Endothelial cell of umbilical vein (primary cell): Measurements from ENCODE around the gene ATP2B2.

Experiments
- EZH2 ChIP-seq: IDR thresholded peaks from 2 replicates; pipeline ENCODE4 v1.6.1; 2012; ENCODE audit warnings: borderline replicate concordance, low read depth, mild to moderate bottlenecking, moderate library complexity, low read length, inconsistent platforms; ENCODE audit not compliant: severe bottlenecking
- FOS ChIP-seq: IDR thresholded peaks from 2 replicates; pipeline ENCODE4 v1.6.1; 2011; ENCODE audit warnings: mild to moderate bottlenecking, low read length, moderate library complexity, borderline replicate concordance; ENCODE audit not compliant: insufficient read depth
- GATA2 ChIP-seq: IDR thresholded peaks from 2 replicates; pipeline ENCODE4 v1.7.0; 2011; ENCODE audit warnings: low read depth, mild to moderate bottlenecking, moderate library complexity, mixed read lengths, low read length; ENCODE audit not compliant: insufficient read length, insufficient read depth
- JUN ChIP-seq: IDR thresholded peaks from 2 replicates; pipeline ENCODE4 v1.6.1; 2011; ENCODE audit warnings: borderline replicate concordance, low read depth; ENCODE audit not compliant: insufficient read length, insufficient read depth
- MYC ChIP-seq: IDR thresholded peaks from one replicate; pipeline ENCODE4 v1.6.1; 2011; ENCODE audit warnings: mild to moderate bottlenecking, low read depth, low read length
- POLR2A ChIP-seq: IDR thresholded peaks from 2 replicates; pipeline ENCODE4 v1.6.1; 2012; ENCODE audit warnings: low read depth, mild to moderate bottlenecking, control low read depth, low read length
- POLR2AphosphoS5 ChIP-seq: IDR thresholded peaks from 2 replicates; pipeline ENCODE4 v1.6.1; 2012; ENCODE audit warnings: low read depth, mild to moderate bottlenecking, control low read depth, low read length, moderate library complexity; ENCODE audit not compliant: insufficient read depth
- TF ChIP-seq, protein P1 (sequence below), 2 donors: IDR thresholded peaks; 1 replicate in 1 of 2; 2 replicates in 1 of 2; pipeline ENCODE4 v1.5.1; 2011; ENCODE audit warnings: low read length in 2 of 2, mild to moderate bottlenecking in 2 of 2, moderate library complexity in 2 of 2, control low read depth in 1 of 2, inconsistent platforms in 1 of 2, low read depth in 1 of 2; ENCODE audit not compliant: insufficient read depth in 1 of 2; ENCODE audit errors: extremely low read depth in 1 of 2
- TF ChIP-seq, protein P2 (sequence below): IDR thresholded peaks from 2 replicates; pipeline ENCODE4 v1.6.1; 2011; ENCODE audit not compliant: insufficient read depth, insufficient read length

DNA sequence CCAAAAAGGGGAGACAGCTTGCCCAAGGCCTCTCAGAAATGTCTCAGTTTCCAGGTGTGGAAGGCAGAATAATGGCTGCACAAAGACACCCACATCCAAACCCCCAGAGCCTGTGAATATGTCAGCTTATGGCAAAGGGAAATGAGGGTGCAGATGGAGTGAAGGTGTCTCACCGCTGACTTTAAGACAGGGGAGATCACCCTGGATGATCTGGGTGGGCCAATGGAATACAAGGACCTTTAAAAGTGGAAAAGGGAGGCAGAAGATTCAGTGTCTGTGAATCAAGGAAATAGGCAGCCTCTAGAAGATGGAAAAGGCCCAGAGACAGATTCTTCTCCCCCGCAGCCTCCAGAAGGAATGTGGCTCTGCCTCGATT, 48.8 kb upstream of the ATP2B2 start:
- TF ChIP-seq, protein P1, sequence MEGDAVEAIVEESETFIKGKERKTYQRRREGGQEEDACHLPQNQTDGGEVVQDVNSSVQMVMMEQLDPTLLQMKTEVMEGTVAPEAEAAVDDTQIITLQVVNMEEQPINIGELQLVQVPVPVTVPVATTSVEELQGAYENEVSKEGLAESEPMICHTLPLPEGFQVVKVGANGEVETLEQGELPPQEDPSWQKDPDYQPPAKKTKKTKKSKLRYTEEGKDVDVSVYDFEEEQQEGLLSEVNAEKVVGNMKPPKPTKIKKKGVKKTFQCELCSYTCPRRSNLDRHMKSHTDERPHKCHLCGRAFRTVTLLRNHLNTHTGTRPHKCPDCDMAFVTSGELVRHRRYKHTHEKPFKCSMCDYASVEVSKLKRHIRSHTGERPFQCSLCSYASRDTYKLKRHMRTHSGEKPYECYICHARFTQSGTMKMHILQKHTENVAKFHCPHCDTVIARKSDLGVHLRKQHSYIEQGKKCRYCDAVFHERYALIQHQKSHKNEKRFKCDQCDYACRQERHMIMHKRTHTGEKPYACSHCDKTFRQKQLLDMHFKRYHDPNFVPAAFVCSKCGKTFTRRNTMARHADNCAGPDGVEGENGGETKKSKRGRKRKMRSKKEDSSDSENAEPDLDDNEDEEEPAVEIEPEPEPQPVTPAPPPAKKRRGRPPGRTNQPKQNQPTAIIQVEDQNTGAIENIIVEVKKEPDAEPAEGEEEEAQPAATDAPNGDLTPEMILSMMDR (IDR thresholded peaks at IDR 0.05; ENCODE audit: extremely low read depth in 1 of 2, insufficient read depth in 1 of 2, low read depth in 1 of 2, low read length in 2 of 2), result no peak
- TF ChIP-seq EZH2, result no peak
- no peak for TF ChIP-seq FOS
- TF ChIP-seq POLR2A, result no peak
- TF ChIP-seq POLR2AphosphoS5, result no peak
- TF ChIP-seq, protein P2, sequence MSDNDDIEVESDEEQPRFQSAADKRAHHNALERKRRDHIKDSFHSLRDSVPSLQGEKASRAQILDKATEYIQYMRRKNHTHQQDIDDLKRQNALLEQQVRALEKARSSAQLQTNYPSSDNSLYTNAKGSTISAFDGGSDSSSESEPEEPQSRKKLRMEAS, result no peak
- TF ChIP-seq JUN, result no peak
- TF ChIP-seq GATA2, result no peak
- TF ChIP-seq MYC, result no peak
